Gastroesophageal sphincter (tissue), 4 donors: ENCODE results near the gene CDK16. TPM values are rescaled to one million over a fixed set of nuclear protein-coding genes. Genes with fewer than 3 reads are reported as not detected.

Experiments used
- total RNA-seq, 4 donors: library from RNA; depleted of rRNA; stranded (reverse); fragments of >200 nt; gene quantifications; one replicate each; pipeline ENCODE4 v1.1.0, GENCODE V29; 2016

Gene CDK16
- total RNA-seq, 4 donors from 2014 or later = 45.8 to 76.1 (median 55.6) TPM

Other genes with a start within 250 kb of the CDK16 start
- 10 to 100 TPM in 3 of 4 donors, 1 to 10 TPM in 1; 2.6 to 22.1 (median 11.8) TPM for gene RGN, start 140.2 kb upstream of the CDK16 start, total RNA-seq
- gene NDUFB11, start 74.0 kb upstream of the CDK16 start, total RNA-seq = 10 to 100 TPM; 43.3 to 66.8 (median 53.0) TPM
- 10 to 100 TPM; 25.2 to 33.1 (median 29.2) TPM for gene RBM10, start 73.5 kb upstream of the CDK16 start, total RNA-seq
- 100 to 1,000 TPM; 108 to 211 (median 123) TPM for gene UBA1, start 24.9 kb upstream of the CDK16 start, total RNA-seq
- 10 to 100 TPM; 26.9 to 64.6 (median 40.7) TPM for gene USP11, start 14.3 kb downstream of the CDK16 start, total RNA-seq
- gene ZNF157, start 151.9 kb downstream of the CDK16 start, total RNA-seq = under 1 TPM in 1 of 4 donors, not detected in 3; 0.31 TPM